Upper lobe of left lung (tissue), 6 donors: Measurements from ENCODE around the gene COX7B2. TPM values are rescaled to one million over a fixed set of nuclear protein-coding genes. Genes with fewer than 3 reads are reported as not detected.

ENCODE experiments used
- ATAC-seq, 2 donors: fragments of 200-7000 bp; cut with Tn5 transposase; one replicate each; pipeline ENCODE4 v1.9.1; 2022; ENCODE audit warnings: mild to moderate bottlenecking in 2 of 2, moderate library complexity in 2 of 2; ENCODE audit not compliant: low FRiP score in 2 of 2
- DNase-seq, 2 donors: peaks; one replicate each; pipeline ENCODE4 v3.0.0-alpha.2; 2019 to 2020
- H3K27ac ChIP-seq, 4 donors: fragments of 200-600 bp; sonication (generic); one replicate each; pipeline ENCODE4 v1.5.1; 2016 to 2019
- H3K27me3 ChIP-seq, 4 donors: fragments of 200-600 bp; sonication (generic); one replicate each; pipeline ENCODE4 v1.5.1; 2017 to 2019
- H3K36me3 ChIP-seq, 4 donors: fragments of 200-600 bp; sonication (generic); one replicate each; pipeline ENCODE4 v1.5.1; 2016 to 2019
- H3K4me1 ChIP-seq, 4 donors: fragments of 200-600 bp; sonication (generic); one replicate each; pipeline ENCODE4 v1.5.1; 2018 to 2019
- H3K4me3 ChIP-seq, 4 donors: fragments of 200-600 bp; sonication (generic); one replicate each; pipeline ENCODE4 v1.5.1; 2017 to 2019; ENCODE audit warnings: mild to moderate bottlenecking in 2 of 4, moderate library complexity in 1 of 4
- H3K9me3 ChIP-seq, 4 donors: fragments of 200-600 bp; sonication (generic); one replicate each; pipeline ENCODE4 v1.5.1; 2018 to 2019
- EP300 ChIP-seq, 4 donors: sonication (generic); formaldehyde crosslinking; IDR thresholded peaks; one replicate each; pipeline ENCODE4 v1.5.1; 2017; ENCODE audit warnings: antibody characterized with exemption in 4 of 4, control low read depth in 2 of 4
- POLR2A ChIP-seq, 4 donors: fragments of 450-650 bp; IDR thresholded peaks; one replicate each; pipeline ENCODE4 v1.5.1; 2016 to 2017; ENCODE audit warnings: antibody characterized with exemption in 4 of 4, mild to moderate bottlenecking in 2 of 4
- POLR2AphosphoS5 ChIP-seq, 2 donors: sonication (generic); formaldehyde crosslinking; IDR thresholded peaks; one replicate each; pipeline ENCODE4 v1.5.1; 2017; ENCODE audit warnings: antibody characterized with exemption in 2 of 2
- WGBS, 2 donors: methylation state at CpG; one replicate each; pipeline ENCODE4 v1.1.5; 2017 to 2018; 5-methylcytosine and 5-hydroxymethylcytosine counted together
- total RNA-seq, 6 donors: library from RNA; depleted of rRNA in 4 of 6; stranded (reverse); fragments of >200 nt in 4 of 6; gene quantifications; one replicate each; pipeline versions ENCODE4 v1.1.0 to v1.2.1, GENCODE V29; 2016 to 2021
- TF ChIP-seq, protein P1 (sequence below), 6 experiments: fragments of 450-650 bp in 4 of 6; fragments of 200-600 bp in 2 of 6; sonication (generic) in 2 of 6; IDR thresholded peaks; one replicate each; pipeline ENCODE4 v1.5.1; 2016 to 2019; ENCODE audit warnings: antibody characterized with exemption in 6 of 6
- donor health status: DM: no; HTN: no; CAD: no; lungs with moderate emphysema.
- donor health status: DM: no; HTN: yes; CAD: no; lungs with severe emphysema.

COX7B2 gene
- total RNA-seq, 6 donors from 2014 or later = not detected

DNA sequence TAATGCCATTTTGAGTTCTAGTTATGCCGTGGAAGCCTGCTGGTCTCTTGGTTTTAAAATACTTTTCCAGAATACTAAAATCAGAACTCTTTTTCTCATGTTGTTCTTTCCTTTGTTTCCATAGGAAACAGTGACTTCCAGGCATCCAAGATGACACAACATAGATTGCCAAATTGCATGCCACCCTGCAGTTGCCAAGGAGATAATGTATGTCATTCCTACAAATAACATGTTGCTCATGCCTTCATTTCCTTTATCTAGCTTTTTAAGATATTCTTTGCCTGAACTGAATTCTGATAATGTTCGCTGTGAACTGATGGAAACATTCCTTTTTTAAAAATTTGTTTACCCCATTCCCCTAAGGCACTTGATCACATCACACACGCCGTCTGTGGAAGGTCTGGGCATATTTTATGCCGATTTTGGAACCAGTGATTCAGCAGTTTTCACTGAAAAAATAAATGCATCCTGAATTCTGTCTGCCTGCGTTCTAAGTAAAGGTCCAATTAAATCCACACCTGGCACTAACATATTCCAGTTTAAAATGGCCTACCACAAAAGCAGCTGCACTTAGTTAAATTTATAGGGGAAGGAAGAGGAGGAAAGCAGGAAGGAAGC lies 38.0 kb upstream of the COX7B2 start:
- Histone ChIP-seq H3K4me3 (no peak overlapping the region), H3K27me3 (no peaks in the 10 kb centered on the region), H3K36me3 (no peaks in the 10 kb centered on the region), H3K27ac (no peak overlapping the region), H3K9me3 (no peaks in the 10 kb centered on the region), H3K4me1 (no peaks in the 10 kb centered on the region)
- DNase-seq = no peak
- 73 to 80% methylated on average over 6 of the region's 6 CpGs for WGBS, 2 donors
- no peak for ATAC-seq
- TF ChIP-seq, protein P1, sequence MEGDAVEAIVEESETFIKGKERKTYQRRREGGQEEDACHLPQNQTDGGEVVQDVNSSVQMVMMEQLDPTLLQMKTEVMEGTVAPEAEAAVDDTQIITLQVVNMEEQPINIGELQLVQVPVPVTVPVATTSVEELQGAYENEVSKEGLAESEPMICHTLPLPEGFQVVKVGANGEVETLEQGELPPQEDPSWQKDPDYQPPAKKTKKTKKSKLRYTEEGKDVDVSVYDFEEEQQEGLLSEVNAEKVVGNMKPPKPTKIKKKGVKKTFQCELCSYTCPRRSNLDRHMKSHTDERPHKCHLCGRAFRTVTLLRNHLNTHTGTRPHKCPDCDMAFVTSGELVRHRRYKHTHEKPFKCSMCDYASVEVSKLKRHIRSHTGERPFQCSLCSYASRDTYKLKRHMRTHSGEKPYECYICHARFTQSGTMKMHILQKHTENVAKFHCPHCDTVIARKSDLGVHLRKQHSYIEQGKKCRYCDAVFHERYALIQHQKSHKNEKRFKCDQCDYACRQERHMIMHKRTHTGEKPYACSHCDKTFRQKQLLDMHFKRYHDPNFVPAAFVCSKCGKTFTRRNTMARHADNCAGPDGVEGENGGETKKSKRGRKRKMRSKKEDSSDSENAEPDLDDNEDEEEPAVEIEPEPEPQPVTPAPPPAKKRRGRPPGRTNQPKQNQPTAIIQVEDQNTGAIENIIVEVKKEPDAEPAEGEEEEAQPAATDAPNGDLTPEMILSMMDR (IDR thresholded peaks at IDR 0.05) = no peak
- TF ChIP-seq POLR2AphosphoS5 (IDR thresholded peaks at IDR 0.05) = no peak
- TF ChIP-seq EP300 (IDR thresholded peaks at IDR 0.05) = no peak
- no peak for TF ChIP-seq POLR2A (IDR thresholded peaks at IDR 0.05)

DNA sequence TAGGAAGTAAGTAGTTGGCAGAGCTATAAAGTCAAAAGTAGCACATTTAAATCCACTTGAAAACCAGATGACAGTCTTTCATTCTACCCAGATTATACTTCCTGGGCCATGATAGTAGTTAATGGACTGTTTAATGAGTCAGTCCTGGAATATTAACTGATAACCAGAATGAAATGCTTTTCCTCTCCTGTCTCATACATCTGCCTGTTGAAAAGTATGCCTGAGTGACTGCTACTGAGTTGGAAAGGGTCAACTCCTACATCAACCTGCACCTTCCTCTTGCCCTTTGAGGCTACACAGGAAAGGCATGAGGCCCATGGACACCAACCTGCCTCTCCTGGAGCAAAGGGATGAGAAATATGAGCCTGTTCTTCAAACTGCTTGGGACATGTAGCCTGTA lies 36.0 kb upstream of the COX7B2 start:
- Histone ChIP-seq H3K9me3 (no peaks in the 10 kb centered on the region), H3K4me1 (no peaks in the 10 kb centered on the region), H3K4me3 (no peak overlapping the region), H3K36me3 (no peaks in the 10 kb centered on the region), H3K27me3 (no peaks in the 10 kb centered on the region), H3K27ac (no peak overlapping the region)
- DNase-seq = no peak
- peak in 1 of 2 donors; percentile 15 for ATAC-seq
- TF ChIP-seq POLR2A (IDR thresholded peaks at IDR 0.05) = no peak
- TF ChIP-seq, protein P1 (IDR thresholded peaks at IDR 0.05) = no peak
- TF ChIP-seq EP300 (IDR thresholded peaks at IDR 0.05) = no peak
- no peak for TF ChIP-seq POLR2AphosphoS5 (IDR thresholded peaks at IDR 0.05)

DNA sequence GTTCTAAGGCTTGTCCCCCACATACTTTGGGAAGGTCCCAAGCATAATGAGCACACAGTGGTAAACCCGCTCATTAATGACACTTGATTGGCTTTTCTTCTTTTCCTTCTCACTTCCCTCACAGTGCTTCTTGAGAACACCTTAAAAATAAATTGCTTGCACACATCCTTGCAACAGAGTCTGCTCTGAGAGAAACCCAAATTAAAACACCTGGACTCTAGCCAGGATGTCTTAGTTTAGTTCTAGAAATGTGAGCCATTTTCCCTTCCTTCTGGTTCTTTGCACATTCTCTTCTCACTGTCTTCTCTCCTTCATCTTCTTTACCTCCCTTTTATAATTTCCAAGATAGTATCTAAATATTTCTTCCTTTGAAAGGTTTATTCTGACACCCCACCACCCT lies 35.3 kb upstream of the COX7B2 start:
- no peaks in the 10 kb centered on the region for H3K27me3 ChIP-seq
- H3K4me3 ChIP-seq = no peak overlapping the region
- H3K4me1 ChIP-seq = no peaks in the 10 kb centered on the region
- no peaks in the 10 kb centered on the region for H3K36me3 ChIP-seq
- no peak for ATAC-seq
- H3K27ac ChIP-seq = no peak overlapping the region
- 91 to 95% methylated on average over 1 of the region's 1 CpG for WGBS, 2 donors
- DNase-seq = no peak
- TF ChIP-seq POLR2A (IDR thresholded peaks at IDR 0.05) (no peak), POLR2AphosphoS5 (IDR thresholded peaks at IDR 0.05) (no peak), EP300 (IDR thresholded peaks at IDR 0.05) (no peak)
- TF ChIP-seq, protein P1 (IDR thresholded peaks at IDR 0.05) = no peak
- H3K9me3 ChIP-seq = no peaks in the 10 kb centered on the region

DNA sequence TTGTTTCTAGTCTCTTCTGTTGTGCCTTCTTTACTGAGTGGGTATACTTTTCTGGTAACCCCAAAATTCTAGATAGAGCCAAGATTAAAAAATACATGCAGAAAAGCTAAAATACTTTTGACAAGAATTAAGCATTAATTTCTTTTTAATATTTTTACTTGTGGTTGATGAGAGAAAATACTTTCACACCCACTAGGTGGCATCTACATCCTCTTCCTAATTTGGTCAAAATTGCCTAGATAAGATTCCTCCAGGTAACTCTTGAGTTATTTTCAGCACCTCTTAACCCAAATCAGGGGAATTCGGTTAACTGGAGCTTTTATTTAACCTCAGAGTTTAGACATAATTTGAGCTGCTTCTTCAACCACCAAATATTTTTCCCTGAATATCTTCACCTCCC lies 28.4 kb upstream of the COX7B2 start:
- H3K27me3 ChIP-seq = no peaks in the 10 kb centered on the region
- TF ChIP-seq, protein P1 (IDR thresholded peaks at IDR 0.05) = no peak
- TF ChIP-seq EP300 (IDR thresholded peaks at IDR 0.05) (no peak), POLR2AphosphoS5 (IDR thresholded peaks at IDR 0.05) (no peak), POLR2A (IDR thresholded peaks at IDR 0.05) (no peak)
- no peaks in the 10 kb centered on the region for H3K36me3 ChIP-seq
- ATAC-seq = no peak
- 41 to 58% methylated on average over 1 of the region's 1 CpG for WGBS, 2 donors
- H3K4me1 ChIP-seq = no peaks in the 10 kb centered on the region
- H3K27ac ChIP-seq = no peak overlapping the region
- H3K9me3 ChIP-seq = no peaks in the 10 kb centered on the region
- H3K4me3 ChIP-seq = no peak overlapping the region
- no peak for DNase-seq

DNA sequence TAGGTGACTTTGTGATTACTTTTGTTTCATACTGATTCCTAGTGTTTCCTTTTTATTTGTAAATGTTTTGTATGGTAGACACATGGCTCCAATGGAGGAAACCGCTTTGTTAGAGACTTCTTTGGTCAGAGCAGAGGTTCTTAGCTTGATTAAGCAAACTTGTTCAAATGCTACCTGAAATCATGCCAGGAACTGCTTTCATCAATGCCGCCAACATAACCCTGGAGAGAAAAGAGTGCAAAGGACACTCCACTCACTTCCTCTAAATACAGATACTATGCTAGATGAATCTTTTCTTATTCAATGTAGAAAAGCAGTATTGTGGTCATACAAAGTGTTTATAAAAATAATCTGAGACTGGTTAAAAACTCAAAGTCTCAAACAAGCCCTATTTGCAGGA lies 25.7 kb upstream of the COX7B2 start:
- ATAC-seq = no peak
- H3K27me3 ChIP-seq = no peaks in the 10 kb centered on the region
- 48 to 61% methylated on average over 2 of the region's 2 CpGs for WGBS, 2 donors

More for the DNA sequence above, 25.7 kb upstream of the COX7B2 start:
- Histone ChIP-seq H3K4me3 (no peak overlapping the region), H3K4me1 (no peaks in the 10 kb centered on the region), H3K27ac (no peak overlapping the region), H3K36me3 (no peaks in the 10 kb centered on the region), H3K9me3 (no peaks in the 10 kb centered on the region)
- TF ChIP-seq, protein P1 (IDR thresholded peaks at IDR 0.05) = no peak
- TF ChIP-seq POLR2A (IDR thresholded peaks at IDR 0.05) (no peak), EP300 (IDR thresholded peaks at IDR 0.05) (no peak), POLR2AphosphoS5 (IDR thresholded peaks at IDR 0.05) (no peak)
- DNase-seq = no peak
